ENCODE measurements around the gene HDAC4. TPM values are rescaled to one million over a fixed set of nuclear protein-coding genes. Genes with fewer than 3 reads are reported as not detected.
"Not testable (repeated sequence)": the region's sequence is repeated elsewhere in the genome, so short reads cannot be mapped to it uniquely, and the experiment has no call there.

The HDAC4 gene
- total RNA-seq, 2 donors from 2014 or later: 34.1 to 39.1 TPM

DNA sequence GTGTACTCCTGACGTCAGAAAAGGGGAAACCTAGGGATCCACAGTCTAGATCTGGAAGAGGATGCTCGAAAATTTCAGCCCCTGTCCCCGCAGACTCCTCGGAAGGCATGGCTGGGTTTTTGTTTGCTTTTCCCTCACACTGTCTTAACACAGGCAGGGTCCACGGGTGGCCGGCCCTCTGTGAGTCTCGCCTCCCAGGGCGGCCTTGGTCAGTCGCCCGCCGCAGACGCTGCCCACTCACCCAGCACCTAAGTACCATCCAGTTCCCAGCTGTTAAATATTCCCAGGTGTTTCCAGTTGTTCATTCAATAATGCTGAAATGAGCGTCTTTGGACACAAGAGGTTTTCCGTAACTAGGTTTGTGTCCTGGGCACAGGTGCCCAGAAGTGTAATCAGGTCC is 359.8 kb downstream of the HDAC4 start:
- peak in 1 of 2 donors; percentile 52 for DNase-seq (ENCODE audit: low spot score in 2 of 2)
- Mint-ChIP-seq H3K9me3 (no peaks in the 10 kb centered on the region), H3K27ac (no peak overlapping the region), H3K36me3 (no peaks in the 10 kb centered on the region)
- ATAC-seq: no peak

DNA sequence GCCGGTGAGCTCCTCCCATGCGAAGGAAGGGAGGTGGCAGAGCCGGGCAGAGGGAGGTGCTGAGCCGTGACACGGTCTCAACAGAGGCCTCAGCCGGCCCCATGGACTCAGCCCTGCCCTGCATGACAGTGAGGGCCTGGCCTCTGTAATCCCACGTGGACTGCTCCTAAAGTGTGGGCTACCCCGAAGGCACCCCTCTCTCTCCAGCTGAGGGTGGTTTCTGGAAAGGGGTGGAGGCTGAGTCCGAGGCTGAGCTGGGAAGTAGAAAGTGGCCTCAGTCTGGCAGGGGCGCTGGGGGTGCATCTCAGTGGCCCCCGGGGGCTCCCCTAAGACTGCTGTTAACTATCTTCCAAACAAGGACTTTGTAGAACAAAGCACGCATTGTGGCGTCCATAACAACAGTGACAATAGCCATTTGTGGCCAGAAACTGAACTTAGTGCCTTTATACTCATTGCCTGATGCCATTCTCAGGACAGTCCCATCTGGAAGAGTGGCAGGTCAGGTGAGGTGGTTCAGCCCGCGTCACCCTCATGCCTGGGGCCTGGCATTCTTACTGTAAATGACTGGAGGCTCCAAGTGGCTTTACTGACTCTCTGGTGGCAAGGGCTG is 360.6 kb downstream of the HDAC4 start:
- no peaks in the 10 kb centered on the region for H3K36me3 Mint-ChIP-seq
- ATAC-seq: no peak

DNA sequence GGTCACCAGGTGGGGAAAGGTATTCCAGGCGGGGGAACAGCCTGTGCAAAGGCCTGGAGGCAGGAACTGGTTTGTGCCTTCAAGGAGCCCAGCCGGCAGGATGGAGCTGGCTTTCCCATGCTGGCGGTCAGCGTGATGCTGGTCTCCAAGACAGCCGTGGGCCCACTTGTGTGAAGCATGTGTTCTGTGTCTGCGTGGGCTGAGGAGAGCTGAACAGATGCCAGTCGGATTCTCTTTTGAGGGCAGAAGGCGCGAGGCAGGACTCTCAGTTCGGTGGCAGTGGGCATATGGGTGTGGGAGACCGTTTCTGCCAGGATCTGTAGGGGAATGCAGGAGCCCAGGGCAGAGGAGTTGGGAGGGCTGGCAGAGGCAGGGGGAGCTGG is 361.4 kb downstream of the HDAC4 start:
- no peak overlapping the region for H3K27ac Mint-ChIP-seq
- H3K9me3 Mint-ChIP-seq: no peaks in the 10 kb centered on the region
- no peaks in the 10 kb centered on the region for H3K36me3 Mint-ChIP-seq
- DNase-seq (ENCODE audit: low spot score in 2 of 2) (peak in 1 of 2 donors; percentile 48), ATAC-seq (no peak)

More for the DNA sequence above, 360.6 kb downstream of the HDAC4 start:
- no peaks in the 10 kb centered on the region for H3K9me3 Mint-ChIP-seq
- peak in 1 of 2 donors; percentile 53 for DNase-seq (ENCODE audit: low spot score in 2 of 2)
- peak overlapping the region in 1 of 2 donors; percentile 36 for H3K27ac Mint-ChIP-seq

DNA sequence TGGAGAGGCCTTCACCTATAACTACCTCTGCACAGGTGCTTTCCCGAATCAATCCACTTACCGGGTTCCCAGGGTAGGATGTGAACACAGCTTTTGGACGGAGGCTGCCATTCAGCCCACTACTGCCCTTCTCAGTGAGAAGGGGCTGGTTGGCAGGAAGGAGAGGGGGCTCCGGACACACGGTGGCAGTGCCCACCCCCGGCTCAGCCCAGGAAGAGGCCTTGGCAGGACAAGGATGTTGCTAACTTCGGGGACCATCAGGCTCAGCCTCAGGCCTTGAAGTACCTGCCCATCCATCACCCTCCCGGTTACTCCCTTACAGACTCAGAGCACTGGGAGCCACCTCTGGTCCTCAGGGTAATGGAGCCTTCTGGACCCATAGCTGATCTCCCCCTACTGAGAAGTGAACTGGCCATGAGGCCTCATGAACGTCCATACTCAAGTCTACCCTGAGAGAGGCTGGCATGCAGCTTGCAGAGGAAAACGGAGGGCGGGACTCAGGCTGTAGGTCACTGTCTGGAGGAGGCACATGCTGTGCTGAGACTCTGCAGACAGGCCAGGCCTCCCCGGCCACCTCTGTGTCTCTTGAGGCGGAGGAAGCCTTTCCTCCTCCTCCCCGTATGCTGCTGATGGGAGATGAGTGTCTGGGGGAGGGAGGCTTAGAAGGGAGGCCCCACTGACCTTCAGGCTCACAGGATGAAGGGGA is 361.9 kb downstream of the HDAC4 start:
- Mint-ChIP-seq H3K9me3 (no peaks in the 10 kb centered on the region), H3K27ac (no peak overlapping the region), H3K36me3 (no peaks in the 10 kb centered on the region)
- ATAC-seq: no peak
- peak in 1 of 2 donors; percentile 48 for DNase-seq (ENCODE audit: low spot score in 2 of 2)

DNA sequence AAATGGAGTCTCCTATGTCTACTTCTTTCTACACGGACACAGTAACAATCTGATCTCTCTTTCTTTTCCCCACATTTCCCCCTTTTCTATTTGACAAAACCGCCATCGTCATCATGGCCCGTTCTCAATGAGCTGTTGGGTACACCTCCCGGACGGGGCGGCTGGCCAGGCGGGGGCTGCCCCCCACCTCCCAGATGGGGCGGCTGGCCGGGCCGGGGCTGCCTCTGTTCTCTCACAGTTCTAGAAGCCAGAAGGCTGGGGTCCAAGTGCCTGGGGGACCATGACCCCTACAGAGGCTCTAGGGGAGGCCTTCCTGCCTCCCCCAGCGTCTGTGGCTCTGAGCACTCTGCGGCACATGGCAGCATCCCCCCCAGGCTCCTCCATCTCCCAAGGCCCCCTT is 362.5 kb downstream of the HDAC4 start:
- H3K9me3 Mint-ChIP-seq; H3K27ac Mint-ChIP-seq; DNase-seq (ENCODE audit: low spot score in 2 of 2); ATAC-seq; H3K36me3 Mint-ChIP-seq: not testable (repeated sequence)

DNA sequence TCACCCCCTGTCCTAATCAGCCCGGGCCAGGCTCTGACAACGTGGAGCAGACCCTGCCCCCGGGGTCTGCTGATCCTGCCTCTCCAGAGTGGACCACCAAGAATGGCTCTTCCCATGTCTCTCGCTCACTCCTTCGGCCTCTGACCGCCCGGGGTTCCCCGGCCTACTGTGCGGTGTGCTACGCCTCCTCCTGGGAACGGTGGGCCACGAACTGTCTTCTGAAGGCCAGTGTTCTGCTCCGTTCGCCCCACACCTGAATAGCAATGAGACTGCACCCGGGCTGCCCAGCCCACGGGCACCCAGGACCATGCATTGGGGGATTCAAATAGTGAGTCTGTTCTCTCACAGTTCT is 363.3 kb downstream of the HDAC4 start:
- Mint-ChIP-seq H3K27ac (no peak overlapping the region), H3K9me3 (no peaks in the 10 kb centered on the region), H3K36me3 (no peaks in the 10 kb centered on the region)
- DNase-seq (ENCODE audit: low spot score in 2 of 2) (peak in 1 of 2 donors; percentile 6), ATAC-seq (no peak)

DNA sequence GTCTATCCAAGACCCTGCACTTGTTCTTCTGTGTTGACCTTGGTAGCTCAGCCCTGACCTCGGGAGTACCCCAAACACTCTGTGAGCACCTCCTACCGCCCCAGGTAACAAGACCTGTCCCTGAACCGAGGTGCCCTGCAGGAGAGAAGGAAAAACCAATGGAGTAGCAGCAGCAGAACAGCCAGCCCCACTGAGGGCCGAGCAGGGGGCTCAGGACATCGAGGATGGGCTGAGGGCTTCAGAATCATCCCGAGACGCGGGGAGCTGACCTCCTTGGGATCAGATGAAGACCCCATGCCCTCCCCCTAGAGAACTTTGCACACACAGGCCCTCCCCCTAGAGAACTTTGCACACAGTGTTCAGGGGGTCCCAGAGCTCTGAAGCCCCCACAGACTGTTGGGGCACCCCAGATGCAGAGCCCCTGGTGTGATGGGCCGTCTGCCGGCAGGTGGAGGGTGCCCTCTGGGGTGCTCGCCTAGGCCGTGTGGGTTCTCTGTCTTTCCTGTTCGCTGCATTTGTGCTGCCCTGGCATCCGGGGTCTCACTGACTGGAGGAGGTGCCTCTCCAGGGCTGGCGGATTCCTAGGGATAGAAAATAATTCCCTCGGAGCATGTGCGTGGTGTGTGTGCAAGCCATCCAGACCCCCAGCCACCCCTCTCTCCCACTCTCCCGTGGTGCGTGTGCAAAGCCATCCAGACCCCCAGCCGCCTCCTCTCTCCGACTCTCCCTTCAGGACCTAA is 363.8 kb downstream of the HDAC4 start:
- Mint-ChIP-seq H3K9me3 (no peaks in the 10 kb centered on the region), H3K27ac (no peak overlapping the region), H3K36me3 (no peaks in the 10 kb centered on the region)
- peak in 1 of 2 donors; percentile 28 for DNase-seq (ENCODE audit: low spot score in 2 of 2)
- ATAC-seq: no peak

DNA sequence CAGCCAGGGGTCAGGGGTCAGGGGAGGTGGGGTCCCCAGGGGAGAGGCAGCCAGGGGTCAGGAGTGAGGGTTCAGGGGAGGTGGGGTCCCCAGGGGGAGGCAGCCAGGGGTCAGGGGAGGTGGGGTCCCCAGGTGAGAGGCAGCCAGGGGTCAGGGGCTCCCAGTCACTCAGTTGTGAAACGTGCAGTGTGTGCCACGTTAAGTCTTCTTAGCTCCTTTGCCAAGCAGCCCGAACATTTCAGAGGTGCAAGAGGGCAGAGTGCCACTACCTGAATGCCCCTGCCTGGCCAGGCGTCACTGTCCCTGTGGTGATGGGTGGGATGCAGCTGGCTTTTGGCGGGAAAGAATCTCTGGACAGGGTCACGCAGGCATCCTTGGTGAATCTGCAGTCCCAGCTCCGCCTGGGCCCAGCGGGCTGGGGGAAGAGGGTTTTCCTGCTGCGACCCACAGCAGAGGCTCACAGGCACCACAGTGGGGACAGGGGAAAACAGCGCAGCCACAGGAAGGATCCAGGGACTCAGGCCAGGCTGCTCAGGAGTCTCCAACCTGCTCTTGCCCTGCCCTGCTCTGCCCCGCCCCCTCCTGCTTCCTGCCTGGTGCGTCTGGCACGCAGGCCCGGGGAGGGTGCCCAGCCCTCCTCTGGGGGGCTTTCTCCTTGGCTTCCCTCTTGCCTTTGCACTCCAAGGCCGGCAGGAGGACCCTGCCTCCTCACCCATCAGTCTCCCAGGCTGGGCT is 364.7 kb downstream of the HDAC4 start:
- no peak overlapping the region for H3K27ac Mint-ChIP-seq
- H3K9me3 Mint-ChIP-seq: no peaks in the 10 kb centered on the region
- DNase-seq (ENCODE audit: low spot score in 2 of 2): peak in 1 of 2 donors; percentile 50
- no peak for ATAC-seq
- no peaks in the 10 kb centered on the region for H3K36me3 Mint-ChIP-seq

DNA sequence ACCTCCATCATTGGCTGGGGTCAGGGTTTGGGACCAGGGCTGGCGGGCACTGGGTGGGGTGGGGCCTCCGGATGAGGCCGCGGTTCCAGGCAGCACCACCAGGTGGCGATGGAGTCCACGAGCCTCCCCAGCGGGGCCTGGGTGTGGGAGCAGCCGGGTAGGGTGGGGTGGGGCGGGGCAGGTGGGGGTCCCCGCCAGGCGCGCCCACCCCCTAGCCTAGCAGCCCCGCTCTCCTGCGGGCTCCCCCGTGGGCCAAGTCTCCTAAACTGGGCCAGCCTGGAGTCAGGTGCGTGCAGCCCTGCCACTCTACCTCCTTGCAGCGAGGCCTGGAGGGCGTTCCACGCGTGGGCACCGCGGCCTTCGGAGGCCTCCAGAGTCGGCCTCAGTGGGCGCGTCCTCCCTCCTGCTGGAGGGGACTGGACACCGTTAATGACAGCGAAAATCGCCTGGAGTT is 365.4 kb downstream of the HDAC4 start:
- H3K27ac Mint-ChIP-seq: no peak overlapping the region
- ATAC-seq: peak; percentile 86 to 89
- DNase-seq (ENCODE audit: low spot score in 2 of 2): peak; percentile 59 to 83
- H3K36me3 Mint-ChIP-seq: no peaks in the 10 kb centered on the region
- H3K9me3 Mint-ChIP-seq: no peaks in the 10 kb centered on the region

DNA sequence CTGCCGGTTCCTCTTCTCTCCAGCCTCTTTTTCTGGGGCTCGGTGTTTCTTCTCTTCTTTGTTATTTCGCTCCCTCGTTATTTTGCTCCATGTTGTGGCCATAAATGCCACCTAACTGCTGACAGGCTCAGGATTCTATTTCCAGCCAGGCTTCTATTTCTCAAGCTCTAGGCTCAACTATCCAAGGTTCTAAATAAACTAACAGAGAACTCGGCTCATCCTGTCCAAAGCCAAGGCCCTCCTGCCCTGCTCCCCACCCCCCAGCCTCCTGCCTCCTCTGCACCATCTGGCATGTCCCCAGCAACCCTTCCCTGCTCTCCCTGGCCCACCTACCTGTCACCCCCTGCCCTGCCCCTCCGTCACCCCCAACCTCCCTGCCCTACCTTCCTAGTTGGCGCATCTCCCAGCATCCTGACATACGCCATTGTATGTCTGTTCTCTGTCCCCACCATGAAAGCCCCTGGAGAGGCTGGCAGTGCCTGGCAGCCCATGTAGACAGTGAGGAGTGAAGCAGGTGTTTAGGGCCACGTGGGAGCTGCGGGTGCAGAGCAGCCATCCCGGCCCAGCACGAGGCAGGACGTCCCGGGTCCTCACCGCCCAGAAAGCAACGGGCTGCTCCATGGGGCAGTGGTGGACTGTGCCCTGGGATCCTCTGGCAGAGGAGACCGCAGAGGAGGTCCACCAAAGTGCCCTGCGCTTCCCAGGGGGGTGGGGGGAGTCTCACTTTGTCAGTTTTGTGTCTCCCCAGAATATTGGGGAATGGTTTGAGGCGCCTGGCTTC is 366.1 kb downstream of the HDAC4 start:
- DNase-seq (ENCODE audit: low spot score in 2 of 2): peak in 1 of 2 donors; percentile 31
- H3K9me3 Mint-ChIP-seq: no peaks in the 10 kb centered on the region
- peak overlapping the region in 1 of 2 donors; percentile 37 for H3K27ac Mint-ChIP-seq
- no peaks in the 10 kb centered on the region for H3K36me3 Mint-ChIP-seq
- ATAC-seq: no peak

DNA sequence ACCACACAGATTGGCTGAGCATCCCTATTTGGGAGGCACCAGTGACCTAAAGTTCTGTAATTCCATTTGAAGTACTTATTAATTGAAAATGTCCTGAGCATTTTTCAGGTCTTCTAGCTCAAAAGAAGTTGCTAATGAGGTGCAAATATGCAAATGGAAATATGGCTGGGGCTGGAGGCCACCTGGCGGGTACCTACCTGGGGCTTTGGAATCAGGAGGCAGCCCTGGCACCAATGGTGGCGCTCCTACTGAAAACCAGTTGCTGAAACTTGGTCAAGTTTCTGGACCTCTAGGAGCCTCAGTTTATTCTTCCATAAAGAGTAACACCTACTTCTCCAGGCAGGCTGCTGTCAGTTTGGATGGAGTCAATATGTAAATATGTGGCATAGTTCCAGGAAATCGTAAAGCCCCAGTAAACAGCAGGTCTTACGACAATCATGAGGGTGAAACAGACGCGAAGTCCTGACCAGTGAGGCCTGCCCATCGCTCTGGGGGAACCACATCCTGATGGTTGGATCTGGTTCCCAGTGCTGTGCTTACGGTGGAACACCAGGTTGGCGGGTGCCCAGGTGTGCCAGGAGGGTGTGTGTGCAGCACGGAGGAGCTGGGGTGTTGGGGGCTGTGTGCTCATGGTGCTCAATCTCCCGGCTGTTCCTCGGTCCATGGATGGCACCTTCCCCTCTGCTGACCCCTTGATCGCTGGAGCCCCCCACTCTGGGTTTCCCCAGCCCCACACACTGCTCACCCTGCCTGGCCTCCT is 366.8 kb downstream of the HDAC4 start:
- ATAC-seq: no peak
- peak in 1 of 2 donors; percentile 37 for DNase-seq (ENCODE audit: low spot score in 2 of 2)
- Mint-ChIP-seq H3K36me3 (no peaks in the 10 kb centered on the region), H3K27ac (peak overlapping the region in 1 of 2 donors; percentile 37), H3K9me3 (no peaks in the 10 kb centered on the region)

DNA sequence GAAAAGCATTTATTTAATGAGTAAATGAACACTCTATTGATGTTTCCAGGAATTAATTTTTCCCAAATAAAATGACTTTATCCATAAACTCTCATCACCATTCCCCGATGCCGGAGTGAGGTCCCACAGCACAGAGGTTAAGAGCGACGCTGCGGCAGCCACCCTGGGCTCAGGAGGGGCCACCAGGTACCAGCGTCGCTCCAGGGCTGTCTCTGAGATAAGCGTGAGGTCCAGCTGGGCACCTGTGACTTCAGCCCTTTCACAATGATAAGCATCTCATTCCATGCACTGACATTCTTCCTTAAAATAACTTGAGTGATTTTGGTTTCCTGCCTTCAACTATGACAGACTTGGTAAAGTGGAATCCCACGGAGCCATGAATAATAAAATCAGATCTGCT is 370.9 kb downstream of the HDAC4 start:
- no peak for ATAC-seq

DNA sequence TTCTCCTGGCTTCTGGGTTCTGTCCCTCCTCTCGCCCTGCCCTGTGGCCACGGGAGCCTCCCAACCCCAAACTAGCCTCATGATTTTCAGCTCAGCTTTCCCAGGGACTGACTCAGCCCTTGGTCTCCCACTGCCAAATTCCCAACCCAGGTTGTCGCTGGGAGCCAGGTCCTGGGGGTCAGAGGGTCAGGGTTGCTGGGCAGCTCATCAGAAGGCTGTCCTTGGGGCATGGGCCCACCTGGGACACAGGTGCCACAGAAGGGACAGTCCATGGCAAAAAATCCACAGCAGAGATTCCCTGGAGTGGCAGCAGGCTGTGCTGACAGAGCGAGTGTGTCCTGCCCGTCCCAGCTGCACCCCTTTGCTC is 372.6 kb downstream of the HDAC4 start:
- DNase-seq (ENCODE audit: low spot score in 2 of 2) (no peak), ATAC-seq (no peak)
- peak overlapping the region in 1 of 2 donors; percentile 36 for H3K27ac Mint-ChIP-seq
- H3K36me3 Mint-ChIP-seq: no peaks in the 10 kb centered on the region
- H3K9me3 Mint-ChIP-seq: no peaks in the 10 kb centered on the region

More for the DNA sequence above, 370.9 kb downstream of the HDAC4 start:
- Mint-ChIP-seq H3K36me3 (no peaks in the 10 kb centered on the region), H3K27ac (no peak overlapping the region), H3K9me3 (no peaks in the 10 kb centered on the region)
- DNase-seq (ENCODE audit: low spot score in 2 of 2): no peak

DNA sequence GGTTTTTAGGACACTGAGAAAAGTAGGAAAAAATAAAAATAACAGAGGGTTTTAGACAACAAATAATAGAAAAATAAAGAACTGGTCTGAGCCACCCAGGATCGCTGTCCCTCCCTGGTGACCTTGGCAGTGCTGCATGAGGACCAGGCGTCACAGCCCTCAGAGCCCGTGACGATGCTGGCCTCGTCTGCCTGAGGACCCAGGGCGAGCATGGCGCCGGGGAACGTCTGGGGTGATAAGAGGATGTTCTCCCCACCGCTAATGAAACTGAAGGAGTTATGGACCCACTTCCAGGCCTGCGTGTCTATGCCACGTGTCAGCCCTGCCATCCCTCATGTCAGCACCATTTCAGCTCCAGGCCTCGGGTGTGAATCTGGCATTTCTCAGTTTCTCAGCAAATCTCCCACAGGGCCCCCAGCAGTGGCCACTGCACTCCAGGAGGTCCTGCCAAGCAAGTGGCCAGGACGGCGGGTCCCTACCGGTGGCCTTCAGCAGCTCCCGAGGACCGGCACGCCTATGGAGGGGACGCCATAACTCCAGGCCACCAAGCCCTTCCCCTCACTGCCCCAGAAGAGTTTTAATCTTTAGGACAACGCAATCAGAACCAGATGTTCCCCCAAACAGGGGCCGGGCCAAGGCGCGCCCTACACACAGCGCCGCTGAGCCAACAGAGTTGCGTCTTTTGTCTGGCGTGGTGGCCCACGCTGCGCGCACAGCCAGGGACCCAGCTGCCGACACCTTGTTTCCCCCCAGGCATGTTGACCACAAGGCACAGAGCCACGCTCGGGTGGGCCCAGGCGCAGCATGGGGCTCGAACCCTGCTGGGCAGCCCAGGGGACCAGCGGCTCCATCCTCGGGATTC is 373.2 kb downstream of the HDAC4 start:
- ATAC-seq: no peak
- Mint-ChIP-seq H3K27ac (no peak overlapping the region), H3K9me3 (no peaks in the 10 kb centered on the region), H3K36me3 (no peaks in the 10 kb centered on the region)
- no peak for DNase-seq (ENCODE audit: low spot score in 2 of 2)

All from activated naive CD4-positive, alpha-beta T cell treated with anti-CD3 and anti-CD28 coated beads, Interleukin-2, amount 50 U/mL, for 72 hours (primary cell).